GM21360 (cell line): ENCODE results near the gene CALHM2.

Experiments
- ATAC-seq: cut with Tn5 transposase; IDR thresholded peaks from one replicate; pipeline ENCODE4 v1.9.1; 2021; ENCODE audit warnings: mild to moderate bottlenecking, moderate library complexity; ENCODE audit not compliant: unreplicated experiment

The CALHM2 gene

GRCh38 chr10:103476046-103476768, 24.0 kb upstream of the CALHM2 start:
- ATAC-seq = no peak

GRCh38 chr10:103475437-103475836, 23.3 kb upstream of the CALHM2 start:
- ATAC-seq = no peak

- no peak for ATAC-seq
These were observed 21.9 kb upstream of the CALHM2 start for GRCh38 chr10:103474077-103474476.

GRCh38 chr10:103473261-103473671, 21.1 kb upstream of the CALHM2 start:
- ATAC-seq = no peak

- ATAC-seq = peak; percentile 26
These were observed 19.8 kb upstream of the CALHM2 start for GRCh38 chr10:103472005-103472404.

GRCh38 chr10:103470761-103471653, 18.8 kb upstream of the CALHM2 start:
- peak; percentile 56 for ATAC-seq

GRCh38 chr10:103469201-103469600, 17.0 kb upstream of the CALHM2 start:
- ATAC-seq = no peak

- peak; percentile 33 for ATAC-seq
These were observed 15.2 kb upstream of the CALHM2 start for GRCh38 chr10:103467406-103467805.

GRCh38 chr10:103466734-103467133, 14.6 kb upstream of the CALHM2 start:
- no peak for ATAC-seq

- no peak for ATAC-seq
These were observed 13.4 kb upstream of the CALHM2 start for GRCh38 chr10:103465411-103466179.

- ATAC-seq = no peak
These were observed 11.3 kb upstream of the CALHM2 start for GRCh38 chr10:103463499-103463898.

GRCh38 chr10:103459615-103460014, 7.4 kb upstream of the CALHM2 start:
- no peak for ATAC-seq

- peak; percentile 76 for ATAC-seq
These were observed 6.5 kb upstream of the CALHM2 start, which contains the start of gene CALHM1 for GRCh38 chr10:103458720-103459119. TSS of gene CALHM1 (minus strand) at chr10:103458900. CDS start at chr10:103458751, 149 bp downstream.

GRCh38 chr10:103457896-103458583, 5.9 kb upstream of the CALHM2 start:
- ATAC-seq = no peak

GRCh38 chr10:103457176-103457712, 5.1 kb upstream of the CALHM2 start:
- no peak for ATAC-seq

- no peak for ATAC-seq
These were observed 4.0 kb upstream of the CALHM2 start for GRCh38 chr10:103456074-103456660.

- no peak for ATAC-seq
These were observed 3.1 kb upstream of the CALHM2 start for GRCh38 chr10:103455235-103455634.

GRCh38 chr10:103454026-103454425, 1.9 kb upstream of the CALHM2 start:
- no peak for ATAC-seq

GRCh38 chr10:103452506-103453230, 498 bp upstream of the CALHM2 start:
- no peak for ATAC-seq
